Body of pancreas (tissue), 4 donors: Measurements from ENCODE around the gene C1R.

Source experiments
- CTCF ChIP-seq, 7 experiments: fragments of 450-650 bp in 4 of 7; fragments of 200-600 bp in 3 of 7; sonication (generic) in 3 of 7; IDR thresholded peaks; one replicate each; pipeline ENCODE4 v1.5.1; 2016 to 2019; ENCODE audit warnings: antibody characterized with exemption in 7 of 7
- POLR2A ChIP-seq, 3 donors: fragments of 450-650 bp; IDR thresholded peaks; one replicate each; pipeline ENCODE4 v1.6.1; 2016; ENCODE audit warnings: antibody characterized with exemption in 3 of 3, mild to moderate bottlenecking in 2 of 3

DNA sequence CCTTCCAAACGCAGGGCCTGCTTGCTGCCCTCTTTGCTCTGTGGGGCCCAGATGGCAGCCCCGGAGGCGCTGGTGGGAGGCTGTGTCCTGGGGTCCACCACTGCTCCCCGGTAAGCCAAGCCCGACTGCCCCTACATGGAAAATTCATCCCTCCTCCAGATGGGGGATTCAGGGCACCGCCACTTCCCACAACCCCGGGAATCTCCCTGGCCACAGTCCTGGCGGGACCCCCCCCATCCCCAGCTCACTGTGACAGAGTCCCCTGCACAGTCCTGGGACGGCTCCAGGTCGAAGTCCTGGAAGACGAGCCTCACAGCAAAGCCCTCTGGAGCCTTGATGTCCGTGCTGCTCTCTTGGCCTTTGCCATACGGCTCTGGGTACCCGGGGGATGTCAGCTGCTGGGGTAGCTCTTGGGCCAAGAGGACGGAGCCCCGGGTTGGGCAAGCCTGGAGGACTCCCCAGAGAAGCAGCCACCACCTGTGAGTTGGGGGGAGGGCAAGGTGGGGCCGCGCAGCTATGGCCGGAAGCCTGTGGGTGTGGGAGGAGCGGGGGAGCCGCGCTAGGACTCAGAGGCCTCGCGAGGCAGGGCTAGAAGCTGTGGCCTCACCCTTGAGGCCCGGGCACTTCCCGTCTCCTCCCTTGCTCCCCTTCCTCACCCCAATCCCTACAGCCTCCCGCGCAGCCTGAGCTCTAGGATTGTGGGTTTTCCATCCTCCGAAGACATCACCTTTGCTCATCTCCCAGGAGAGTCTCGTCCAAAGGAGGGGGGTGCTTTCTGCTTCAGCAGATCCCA is 16.0 kb upstream of the C1R start:
- no peak for TF ChIP-seq CTCF (IDR thresholded peaks at IDR 0.05)
- TF ChIP-seq POLR2A (IDR thresholded peaks at IDR 0.05), result peak; percentile 68 to 84 (median 79)
